Metanephros (tissue), 1 donor: ENCODE data around the gene PARD6A. TPM values are rescaled to one million over a fixed set of nuclear protein-coding genes. Genes with fewer than 3 reads are reported as not detected.

Experiments
- total RNA-seq: library from RNA; depleted of rRNA; stranded (reverse); fragments of >200 nt; gene quantifications from one replicate; pipeline ENCODE4 v1.2.3, GENCODE V29; 2014

Gene PARD6A, protein sequence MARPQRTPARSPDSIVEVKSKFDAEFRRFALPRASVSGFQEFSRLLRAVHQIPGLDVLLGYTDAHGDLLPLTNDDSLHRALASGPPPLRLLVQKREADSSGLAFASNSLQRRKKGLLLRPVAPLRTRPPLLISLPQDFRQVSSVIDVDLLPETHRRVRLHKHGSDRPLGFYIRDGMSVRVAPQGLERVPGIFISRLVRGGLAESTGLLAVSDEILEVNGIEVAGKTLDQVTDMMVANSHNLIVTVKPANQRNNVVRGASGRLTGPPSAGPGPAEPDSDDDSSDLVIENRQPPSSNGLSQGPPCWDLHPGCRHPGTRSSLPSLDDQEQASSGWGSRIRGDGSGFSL
- 3.9 TPM for total RNA-seq

GRCh38 chr16:67660564-67661028 lies at the start of gene PARD6A:
TSS of gene PARD6A (plus strand) at chr16:67660960. CDS start at chr16:67661039, 79 bp downstream.

GRCh38 chr16:67659675-67660563 lies 841 bp upstream of the PARD6A start, which contains the start of gene ACD:
TSS of gene ACD (minus strand) at chr16:67660260. CDS start at chr16:67660220, 40 bp downstream.

DNA sequence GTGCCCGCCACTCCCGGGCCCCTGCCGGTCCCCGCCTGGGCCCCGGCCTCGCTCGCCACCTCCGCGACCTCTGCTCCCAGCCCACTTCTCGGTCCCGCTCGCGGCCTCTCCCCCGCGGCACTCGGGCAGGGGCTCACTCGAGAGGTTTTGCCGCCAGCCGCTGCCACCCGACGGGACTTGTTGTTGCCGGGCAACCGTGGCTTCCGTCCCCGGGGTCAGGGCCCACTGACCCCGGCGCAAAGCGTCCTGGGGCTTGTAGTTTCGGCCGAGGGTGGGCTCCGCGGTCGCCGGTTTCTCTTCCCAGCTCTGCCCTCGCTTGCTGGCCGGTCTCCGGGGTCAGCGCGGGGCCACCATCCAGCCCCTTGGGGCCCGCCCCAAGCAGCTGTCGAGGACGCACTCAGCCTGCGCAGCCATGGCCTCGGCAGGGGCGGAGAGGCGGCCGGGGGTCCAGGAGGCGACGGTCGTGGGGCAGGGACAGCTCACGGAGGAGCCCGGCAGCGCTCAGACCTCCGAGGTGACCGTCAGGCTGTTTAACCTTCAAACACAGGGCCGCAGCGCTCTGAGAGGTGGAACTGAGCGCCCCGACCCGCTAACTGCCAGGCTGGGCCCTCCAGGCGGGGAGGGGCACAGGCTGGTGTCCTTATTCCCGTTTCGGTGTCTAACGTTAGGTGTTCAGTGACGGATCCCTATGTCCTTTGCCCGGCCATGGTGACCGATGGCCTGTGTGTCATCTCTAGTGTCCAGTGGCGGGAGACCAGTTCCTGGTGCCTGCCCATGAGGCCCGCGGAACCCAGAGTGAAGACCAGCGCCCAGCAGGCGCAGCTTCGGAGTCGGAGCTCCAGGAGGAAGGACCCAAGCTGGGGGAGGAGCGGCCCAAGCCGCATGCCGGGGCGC lies 6.0 kb downstream of the PARD6A start, which contains the start of the genes C16orf86 and ENKD1:
TSS of gene C16orf86 (plus strand) at position 256 of the 894 bp plus-strand sequence. CDS start at position 413, 157 bp downstream.
TSS of gene ENKD1 (minus strand) at position 192 of the 894 bp plus-strand sequence. CDS start 308 bp downstream, outside the sequence.

Other genes starting within 250 kb of the PARD6A start
- gene ZDHHC1, start 244.5 kb upstream of the PARD6A start, total RNA-seq = 14.5 TPM
- 198 TPM for gene HSD11B2, start 229.8 kb upstream of the PARD6A start, total RNA-seq
- gene ATP6V0D1, start 179.8 kb upstream of the PARD6A start, total RNA-seq = 91.1 TPM
- 0.47 TPM for gene AGRP, start 177.4 kb upstream of the PARD6A start, total RNA-seq
- 55.6 TPM for gene RIPOR1, start 132.1 kb upstream of the PARD6A start, total RNA-seq
- 49.9 TPM for gene CTCF, start 98.4 kb upstream of the PARD6A start, total RNA-seq
- 0.64 TPM for gene CARMIL2, start 15.8 kb upstream of the PARD6A start, total RNA-seq
- 20.1 TPM for gene ACD, start 700 bp upstream of the PARD6A start, total RNA-seq
- 18.1 TPM for gene ENKD1, start 5.8 kb downstream of the PARD6A start, total RNA-seq
- 3.9 TPM for gene C16orf86, start 5.9 kb downstream of the PARD6A start, total RNA-seq
- 18.4 TPM for gene GFOD2, start 58.4 kb downstream of the PARD6A start, total RNA-seq
- 18.7 TPM for gene RANBP10, start 145.6 kb downstream of the PARD6A start, total RNA-seq
- 5.4 TPM for gene TSNAXIP1, start 145.9 kb downstream of the PARD6A start, total RNA-seq
- 37.0 TPM for gene THAP11, start 181.4 kb downstream of the PARD6A start, total RNA-seq
- gene NUTF2, start 186.0 kb downstream of the PARD6A start, total RNA-seq = 115 TPM
- 39.8 TPM for gene CENPT, start 186.7 kb downstream of the PARD6A start, total RNA-seq
- 82.0 TPM for gene EDC4, start 212.1 kb downstream of the PARD6A start, total RNA-seq
- gene NRN1L, start 223.9 kb downstream of the PARD6A start, total RNA-seq = 1.2 TPM
- 26.0 TPM for gene PSKH1, start 232.3 kb downstream of the PARD6A start, total RNA-seq